HepG2 (cell line): ENCODE measurements around the gene TCEAL8. TPM values are rescaled to one million over a fixed set of nuclear protein-coding genes. Genes with fewer than 3 reads are reported as not detected.
A peak's percentile ranks its signal among the peaks of the same experiment; 100 is the strongest.

Source experiments
- ATF7-NPFF ChIP-seq: sonication (generic); formaldehyde crosslinking; IDR thresholded peaks from 2 replicates; pipeline ENCODE4 v1.8.1; 2023; ENCODE audit warnings: mild to moderate bottlenecking, low read depth, missing genetic modification reagents, moderate library complexity
- CSRNP1 ChIP-seq: sonication (generic); formaldehyde crosslinking; IDR thresholded peaks from 2 replicates; pipeline ENCODE4 v1.8.1; 2023; ENCODE audit warnings: mild to moderate bottlenecking, missing genetic modification reagents
- ETV5 ChIP-seq: IDR thresholded peaks from 2 replicates; pipeline ENCODE4 v1.6.1; 2018; ENCODE audit warnings: missing biosample characterization, missing genetic modification reagents, inconsistent platforms, borderline replicate concordance
- FOXP4 ChIP-seq: sonication (generic); formaldehyde crosslinking; IDR thresholded peaks from 2 replicates; pipeline ENCODE4 v1.4.0; 2020; ENCODE audit warnings: missing genetic modification reagents
- HMGXB4 ChIP-seq, 2 experiments: sonication (generic) in 1 of 2; formaldehyde crosslinking in 1 of 2; IDR thresholded peaks; 2 replicates each; pipeline versions ENCODE4 v1.4.0 to v1.6.1; 2018 to 2020; ENCODE audit warnings: missing genetic modification reagents in 2 of 2, borderline replicate concordance in 1 of 2, low read depth in 1 of 2, mild to moderate bottlenecking in 1 of 2, missing biosample characterization in 1 of 2
- NR2F6 ChIP-seq, 2 experiments: IDR thresholded peaks; 2 replicates each; pipeline ENCODE4 v1.6.1; 2016; ENCODE audit warnings: antibody characterized with exemption in 1 of 2, mild to moderate bottlenecking in 1 of 2
- PRDM15 ChIP-seq: sonication (generic); formaldehyde crosslinking; IDR thresholded peaks from 2 replicates; pipeline ENCODE4 v1.4.0; 2020; ENCODE audit warnings: missing genetic modification reagents
- RFX5 ChIP-seq: IDR thresholded peaks from 2 replicates; pipeline ENCODE4 v1.6.1; 2011; ENCODE audit warnings: low read depth, low read length, improper control_type of control experiment
- SAP130 ChIP-seq: IDR thresholded peaks from 2 replicates; pipeline ENCODE4 v1.6.1; 2016; ENCODE audit warnings: low read depth
- SP4 ChIP-seq: sonication (generic); formaldehyde crosslinking; IDR thresholded peaks from 2 replicates; pipeline ENCODE4 v1.8.1; 2023; ENCODE audit warnings: mild to moderate bottlenecking, missing genetic modification reagents
- SPEN ChIP-seq: sonication (generic); formaldehyde crosslinking; IDR thresholded peaks from 2 replicates; pipeline ENCODE4 v1.5.1; 2020; ENCODE audit warnings: low read depth, mild to moderate bottlenecking, missing genetic modification reagents
- TARDBP ChIP-seq: sonication (generic); formaldehyde crosslinking; IDR thresholded peaks from 2 replicates; pipeline ENCODE4 v1.8.0; 2022; ENCODE audit warnings: mild to moderate bottlenecking, missing genetic modification reagents
- ZFX ChIP-seq: sonication (generic); formaldehyde crosslinking; IDR thresholded peaks from 2 replicates; pipeline ENCODE4 v1.4.0; 2020; ENCODE audit warnings: mild to moderate bottlenecking, low read depth, missing genetic modification reagents, moderate library complexity
- ZFY ChIP-seq: sonication (generic); formaldehyde crosslinking; IDR thresholded peaks from 2 replicates; pipeline ENCODE4 v1.4.0; 2020; ENCODE audit warnings: missing genetic modification reagents
- polyA plus RNA-seq, 8 experiments: library from polyadenylated mRNA; depleted of rRNA in 3 of 8; stranded (reverse) in 7 of 8; unstranded in 1 of 8; fragments of >200 nt; fragmentation: Illumina TruSeq in 4 of 8; extraction: Trizol in 4 of 8; gene quantifications; 2 replicates each; pipeline versions ENCODE4 v1.2.1 to v1.2.3, GENCODE V29; 2011 to 2016; ENCODE audit warnings: low read depth in 4 of 8, missing spikeins in 1 of 8, mixed read lengths in 1 of 8; ENCODE audit not compliant: insufficient read depth in 1 of 8
- total RNA-seq, 5 experiments: library from RNA; depleted of rRNA; stranded (reverse); fragments of >200 nt; fragmentation: Illumina TruSeq; extraction: Trizol; gene quantifications; 2 replicates each; pipeline ENCODE4 v1.2.3, GENCODE V29; 2016; ENCODE audit warnings: low read depth in 1 of 5

The TCEAL8 gene
- total and polyA plus RNA-seq, 2 of the 13 experiments (the other 11 are each of a cell fraction or from before 2014, with no cell fraction given), result 20.0 to 40.8 TPM

- TF ChIP-seq CSRNP1 (CRISPR knock-in tag) (no peak), ZFY (CRISPR knock-in tag) (peak; percentile 19), SPEN (CRISPR knock-in tag) (peak; percentile 10; the same call in 1 of the 2 replicates), TARDBP (CRISPR knock-in tag) (peak; percentile 49; the same call in 1 of the 2 replicates), HMGXB4 (CRISPR knock-in tag; IDR thresholded peaks at IDR 0.05; ENCODE audit: borderline replicate concordance in 1 of 2, low read depth in 1 of 2) (peak in 1 of 2 experiments; percentile 6; a peak in 1 of 4 replicates), ATF7-NPFF (no peak), SAP130 (CRISPR knock-in tag) (peak; percentile 34; the same call in 1 of the 2 replicates), ETV5 (CRISPR knock-in tag) (peak; percentile 75), SP4 (CRISPR knock-in tag) (0 out of 2 replicates have a peak, but pooled peaks have one; percentile 40), NR2F6 (IDR thresholded peaks at IDR 0.05) (no peak), NR2F6 (CRISPR knock-in tag; IDR thresholded peaks at IDR 0.05) (0 out of 2 replicates have a peak, but pooled peaks have one; percentile 12), ZFX (CRISPR knock-in tag) (peak; percentile 45; the same call in 1 of the 2 replicates), PRDM15 (CRISPR knock-in tag) (0 out of 2 replicates have a peak, but pooled peaks have one; percentile 27), RFX5 (no peak), FOXP4 (CRISPR knock-in tag) (0 out of 2 replicates have a peak, but pooled peaks have one; percentile 12)
Measured at GRCh38 chrX:103254171-103254824, 657 bp downstream of the TCEAL8 start (continued).
